ENCODE data around the gene PRKAB1. TPM values are rescaled to one million over a fixed set of nuclear protein-coding genes. Genes with fewer than 3 reads are reported as not detected.
A peak's percentile ranks its signal among the peaks of the same experiment; 100 is the strongest.

PRKAB1 gene
- total RNA-seq, 1 donor from 2014 or later: 12.1 TPM

- ATAC-seq (no peak), DNase-seq (ENCODE audit: missing footprints) (no peak)
- intact Hi-C loops (cut with DNase I): no loop called here
Measured at GRCh38 chr12:119681111-119681510, 13.2 kb downstream of the PRKAB1 start.

DNA sequence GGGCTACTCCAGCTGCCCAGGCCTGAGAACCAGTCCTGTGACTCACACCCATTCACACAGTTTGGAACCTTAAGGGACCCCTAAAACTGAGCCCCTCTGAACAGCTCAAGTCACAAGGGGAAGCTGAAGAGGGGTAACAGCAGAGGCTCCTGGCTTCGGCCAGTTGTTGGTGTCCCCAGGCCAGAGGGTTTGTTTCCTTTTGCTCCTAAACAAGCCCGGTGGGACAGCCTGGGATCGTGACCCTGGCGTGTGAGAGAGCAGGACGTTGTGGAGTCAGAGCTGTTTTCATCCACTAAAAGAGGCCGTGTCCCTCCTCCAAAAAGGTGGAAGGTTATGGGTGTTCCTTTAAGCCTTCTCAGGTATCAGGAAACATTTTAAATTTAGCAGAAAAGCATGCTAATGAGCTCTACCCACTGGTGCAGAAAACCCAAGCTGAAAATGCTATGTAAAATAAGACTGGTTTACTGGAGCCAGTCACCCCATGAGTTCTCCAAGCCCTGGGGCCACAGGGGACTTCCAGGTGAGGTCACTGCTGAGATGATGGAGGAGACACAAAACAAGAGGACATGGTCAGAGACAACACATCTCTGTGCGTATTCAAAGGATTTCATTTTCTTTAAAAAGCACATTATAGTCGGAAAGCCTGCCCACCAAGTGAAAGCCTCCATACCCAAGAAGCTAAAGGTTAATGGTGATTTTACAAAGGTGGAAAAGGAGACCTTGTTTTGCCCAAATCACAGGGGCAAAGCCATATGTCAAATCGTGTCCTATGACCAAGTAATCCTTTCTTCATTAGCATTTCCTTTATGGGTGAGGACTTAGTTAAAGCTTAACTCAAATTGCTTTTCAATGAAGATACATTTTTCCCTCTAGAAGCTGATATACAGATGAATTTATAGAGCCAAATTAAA is 14.1 kb downstream of the PRKAB1 start:
- intact Hi-C loops (cut with DNase I): no loop called here
- ATAC-seq (no peak), DNase-seq (ENCODE audit: missing footprints) (no peak)

DNA sequence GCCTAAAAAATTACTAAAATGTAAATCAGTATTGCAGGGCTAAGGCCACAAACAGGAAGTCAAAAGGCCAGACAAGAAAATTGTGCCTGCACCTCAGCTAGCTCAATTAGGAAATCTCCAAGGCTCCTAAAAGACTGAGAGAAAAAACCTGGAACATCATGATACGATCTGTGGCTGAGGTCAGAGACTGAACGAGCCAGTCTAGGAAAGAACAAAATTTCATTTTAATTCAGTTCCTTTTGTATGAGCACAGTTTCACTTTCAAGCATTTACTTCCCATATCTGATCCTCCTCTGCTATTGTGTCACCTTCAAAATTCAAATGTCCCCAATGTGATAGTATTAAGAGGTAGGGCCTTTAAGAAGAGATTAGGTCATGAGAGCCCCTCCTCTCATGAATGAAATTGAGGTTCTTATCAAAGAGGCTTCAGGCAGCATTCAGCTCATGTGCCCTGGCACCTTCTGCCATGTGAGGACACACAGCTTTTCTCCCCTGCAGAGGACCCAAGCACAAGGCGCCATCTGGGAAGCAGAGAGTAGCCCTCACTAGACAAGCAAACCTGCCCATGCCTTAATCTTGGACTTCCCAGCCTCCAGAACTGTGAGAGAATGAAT is 14.8 kb downstream of the PRKAB1 start:
- DNase-seq (ENCODE audit: missing footprints) (no peak), ATAC-seq (no peak)
- intact Hi-C loops (cut with DNase I): no loop called here

- intact Hi-C loops (cut with DNase I): no loop called here
- DNase-seq (ENCODE audit: missing footprints) (no peak), ATAC-seq (no peak)
Measured at GRCh38 chr12:119683413-119683812, 15.5 kb downstream of the PRKAB1 start.

- no peak for ATAC-seq
- intact Hi-C loops (cut with DNase I): no loop called here
- DNase-seq (ENCODE audit: missing footprints): no peak
Measured at GRCh38 chr12:119683816-119684215, 15.9 kb downstream of the PRKAB1 start.

- intact Hi-C loops (cut with DNase I): no loop called here
- DNase-seq (ENCODE audit: missing footprints): no peak
- no peak for ATAC-seq
Measured at GRCh38 chr12:119684711-119685369, 16.9 kb downstream of the PRKAB1 start.

- ATAC-seq (no peak), DNase-seq (ENCODE audit: missing footprints) (no peak)
- intact Hi-C loops (cut with DNase I): no loop called here
Measured at GRCh38 chr12:119685375-119685774, 17.4 kb downstream of the PRKAB1 start.

GRCh38 chr12:119686355-119686754 is 18.4 kb downstream of the PRKAB1 start:
- DNase-seq (ENCODE audit: missing footprints) (no peak), ATAC-seq (no peak)
- intact Hi-C loops (cut with DNase I): no loop called here

- intact Hi-C loops (cut with DNase I): no loop called here
- ATAC-seq: no peak
- DNase-seq (ENCODE audit: missing footprints): no peak
Measured at GRCh38 chr12:119686776-119687175, 18.8 kb downstream of the PRKAB1 start.

- DNase-seq (ENCODE audit: missing footprints) (no peak), ATAC-seq (no peak)
- intact Hi-C loops (cut with DNase I): no loop called here
Measured at GRCh38 chr12:119687406-119687805, 19.5 kb downstream of the PRKAB1 start.

DNA sequence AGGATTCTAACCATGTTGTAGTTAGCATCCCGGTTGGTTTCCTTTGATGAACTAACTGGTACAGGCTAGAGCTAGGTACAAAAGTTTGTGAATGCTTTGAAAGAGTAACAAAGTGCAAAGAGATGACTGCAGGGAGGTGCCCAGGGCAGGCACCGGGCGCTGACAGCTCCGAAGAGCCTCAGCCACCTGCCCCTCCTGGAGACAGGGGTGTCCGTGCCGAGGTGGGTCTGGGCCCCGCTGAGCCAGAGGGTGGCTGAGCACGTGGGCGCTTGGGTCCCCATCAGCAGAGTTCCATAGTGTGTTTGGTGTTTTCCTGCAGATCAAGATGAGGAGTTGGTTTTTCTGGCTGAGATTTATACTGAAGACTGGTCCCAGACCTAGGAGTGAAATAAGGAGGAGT is 19.9 kb downstream of the PRKAB1 start:
- ATAC-seq: no peak
- intact Hi-C loops (cut with DNase I): no loop called here
- DNase-seq (ENCODE audit: missing footprints): no peak

- DNase-seq (ENCODE audit: missing footprints): no peak
- intact Hi-C loops (cut with DNase I): no loop called here
- ATAC-seq: no peak
Measured at GRCh38 chr12:119689935-119690500, 22.1 kb downstream of the PRKAB1 start.

DNA sequence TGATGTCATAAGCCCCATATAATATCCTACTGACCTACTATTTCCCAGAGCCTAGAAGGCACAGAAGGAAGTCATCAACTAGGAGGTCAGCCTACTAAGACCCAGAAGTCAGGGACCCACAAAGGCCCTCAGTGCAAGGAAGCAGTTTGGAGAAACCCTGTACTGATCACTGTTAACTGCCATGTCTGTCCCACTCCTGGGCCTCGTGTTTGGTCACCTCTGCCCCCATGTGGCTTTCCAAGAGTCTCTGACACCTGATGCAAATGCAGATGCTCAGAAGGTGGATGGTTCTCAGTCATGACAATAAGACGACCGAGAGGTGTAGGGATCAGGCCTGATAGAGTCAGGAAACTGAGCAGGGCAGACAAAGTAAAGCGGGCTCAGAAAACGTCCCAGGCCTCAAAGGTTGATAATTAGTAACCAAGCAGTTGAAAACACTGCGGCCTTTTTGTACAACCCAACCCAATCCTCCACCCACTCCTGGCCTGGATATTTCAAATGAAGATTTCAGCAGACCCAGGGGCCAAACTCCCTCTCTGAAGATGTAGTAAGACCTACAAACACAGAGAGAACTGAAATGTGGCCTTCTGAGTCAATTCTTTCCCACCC is 23.4 kb downstream of the PRKAB1 start:
- DNase-seq (ENCODE audit: missing footprints) (no peak), ATAC-seq (no peak)
- intact Hi-C loops (cut with DNase I): no loop called here

- DNase-seq (ENCODE audit: missing footprints): no peak
- intact Hi-C loops (cut with DNase I): no loop called here
- ATAC-seq: no peak
Measured at GRCh38 chr12:119692410-119692809, 24.5 kb downstream of the PRKAB1 start.

DNA sequence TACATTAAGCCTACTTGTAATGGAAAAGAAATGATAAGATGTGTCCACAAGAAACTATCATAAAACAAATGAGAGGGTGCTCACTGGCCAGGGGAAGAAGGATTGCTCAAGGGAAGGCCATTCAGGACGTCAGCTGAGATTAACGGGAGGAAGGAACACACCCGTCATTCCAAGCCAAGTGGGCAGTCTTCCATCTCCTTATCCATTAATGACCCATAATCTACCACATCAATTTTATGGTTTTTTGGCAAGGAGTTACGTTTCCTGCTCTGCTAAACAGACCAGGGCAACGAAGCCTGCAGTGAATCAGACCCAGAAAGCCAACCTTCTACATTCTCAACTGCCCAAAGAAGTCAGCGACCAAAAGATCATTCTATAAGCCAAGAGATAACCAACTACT is 25.1 kb downstream of the PRKAB1 start:
- DNase-seq (ENCODE audit: missing footprints) (no peak), ATAC-seq (peak; percentile 52)
- intact Hi-C loops (cut with DNase I): no loop called here

DNA sequence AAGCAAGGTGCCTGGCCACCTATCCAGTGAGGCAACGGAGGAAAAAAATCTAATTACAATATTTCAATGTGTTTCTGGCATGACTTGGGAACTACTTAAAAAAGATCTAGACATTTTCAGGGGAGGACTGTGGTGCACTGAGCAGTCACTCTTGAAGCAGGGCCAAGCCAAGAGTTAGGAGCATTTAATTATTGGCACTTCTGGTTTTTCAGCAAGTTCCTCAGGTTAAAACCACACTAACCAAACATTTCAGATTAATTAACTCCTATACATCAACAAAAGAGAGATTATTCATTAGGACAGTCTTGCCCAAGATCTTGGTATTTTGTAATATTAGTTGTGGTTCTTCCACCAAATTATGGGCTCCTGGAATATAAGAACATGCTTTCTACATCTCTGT is 25.6 kb downstream of the PRKAB1 start:
- no peak for DNase-seq (ENCODE audit: missing footprints)
- intact Hi-C loops (cut with DNase I): no loop called here
- no peak for ATAC-seq

- no peak for DNase-seq (ENCODE audit: missing footprints)
- intact Hi-C loops (cut with DNase I): no loop called here
- no peak for ATAC-seq
Measured at GRCh38 chr12:119694111-119694510, 26.2 kb downstream of the PRKAB1 start.

DNA sequence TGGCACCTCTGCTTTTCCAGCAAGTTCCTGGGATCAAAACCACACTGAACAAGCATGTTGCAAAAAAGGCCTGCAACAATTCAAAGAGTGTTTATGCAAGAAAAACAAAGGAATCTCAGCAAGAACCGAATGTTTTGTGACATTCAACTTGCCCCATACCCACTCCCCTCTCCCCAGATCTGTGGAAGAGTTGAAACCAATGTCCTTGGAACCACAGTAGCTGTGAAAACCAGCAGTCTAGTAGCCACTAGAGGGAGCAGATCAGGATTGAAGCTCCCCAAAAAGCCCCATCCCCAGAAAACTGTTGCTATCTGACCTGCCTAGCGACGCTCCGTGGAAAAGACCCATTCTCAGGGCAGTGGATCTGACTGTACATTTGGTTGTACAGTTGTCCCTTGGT is 27.1 kb downstream of the PRKAB1 start:
- intact Hi-C loops (cut with DNase I): no loop called here
- DNase-seq (ENCODE audit: missing footprints) (no peak), ATAC-seq (no peak)

DNA sequence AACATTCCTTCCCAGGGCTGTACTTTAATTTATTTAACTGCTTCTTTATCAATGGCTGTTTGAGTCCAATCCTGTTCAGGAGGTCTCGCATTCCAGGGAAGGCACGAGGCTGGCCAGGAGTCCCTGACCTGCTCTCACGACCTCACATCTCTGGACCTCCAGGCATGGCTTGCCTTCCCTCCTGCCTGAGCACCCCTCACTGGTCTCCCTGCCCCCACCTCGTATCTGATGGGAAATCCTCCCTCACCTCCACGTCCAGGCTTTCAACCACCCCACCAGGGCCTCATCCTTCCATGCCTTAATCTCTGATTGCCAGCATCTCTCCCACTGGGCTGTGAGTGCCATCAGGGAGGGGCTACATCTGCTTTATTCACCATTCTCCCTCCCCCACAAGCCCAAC is 29.0 kb downstream of the PRKAB1 start:
- ATAC-seq: no peak
- DNase-seq (ENCODE audit: missing footprints): no peak
- intact Hi-C loops (cut with DNase I): no loop called here
